ENCODE measurements around the gene ITPR3.

DNA sequence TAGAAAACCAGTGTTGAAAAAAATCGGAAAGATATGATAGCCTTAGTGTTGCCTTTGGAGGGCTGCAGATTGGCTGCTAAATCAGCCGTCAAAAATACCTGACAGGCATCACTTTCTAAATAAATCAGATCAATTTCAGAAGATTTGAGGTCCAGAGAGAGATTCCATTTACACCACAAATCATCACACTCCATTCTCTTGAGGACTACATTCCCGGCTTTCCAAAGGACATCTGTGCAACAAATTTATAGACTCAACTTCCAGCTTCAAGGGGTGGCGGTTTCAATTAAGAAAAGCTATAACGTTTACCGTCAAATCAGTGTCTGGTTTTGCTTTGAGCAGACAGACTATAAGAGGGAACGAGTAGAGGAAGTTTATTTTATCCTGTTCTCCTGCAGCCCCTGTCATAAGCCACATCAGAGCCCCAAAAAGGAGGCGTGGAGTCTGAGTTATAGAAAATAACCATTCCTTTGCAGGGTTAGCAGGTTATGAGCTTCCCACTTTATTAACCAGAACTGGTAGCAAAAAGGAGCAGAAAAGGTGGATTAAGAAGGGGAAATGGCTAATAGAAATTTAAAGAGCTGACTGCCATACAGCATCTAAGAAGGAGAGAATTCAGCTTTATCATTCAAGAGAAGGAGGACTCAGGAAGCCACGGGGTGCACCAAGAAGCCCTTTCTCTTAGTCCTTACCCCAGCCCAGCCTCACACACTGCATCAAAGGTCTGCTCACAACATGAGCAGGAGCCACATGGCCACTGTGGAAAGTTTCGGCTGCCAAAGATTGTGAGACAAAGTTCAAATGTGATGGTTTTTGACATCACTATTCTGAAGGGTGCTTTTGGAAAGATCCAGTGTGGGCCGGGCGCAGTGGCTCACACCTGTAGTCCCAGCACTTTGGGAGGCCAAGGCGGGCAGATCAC, 103.2 kb downstream of the ITPR3 start:
- TF ChIP-seq, protein P1, sequence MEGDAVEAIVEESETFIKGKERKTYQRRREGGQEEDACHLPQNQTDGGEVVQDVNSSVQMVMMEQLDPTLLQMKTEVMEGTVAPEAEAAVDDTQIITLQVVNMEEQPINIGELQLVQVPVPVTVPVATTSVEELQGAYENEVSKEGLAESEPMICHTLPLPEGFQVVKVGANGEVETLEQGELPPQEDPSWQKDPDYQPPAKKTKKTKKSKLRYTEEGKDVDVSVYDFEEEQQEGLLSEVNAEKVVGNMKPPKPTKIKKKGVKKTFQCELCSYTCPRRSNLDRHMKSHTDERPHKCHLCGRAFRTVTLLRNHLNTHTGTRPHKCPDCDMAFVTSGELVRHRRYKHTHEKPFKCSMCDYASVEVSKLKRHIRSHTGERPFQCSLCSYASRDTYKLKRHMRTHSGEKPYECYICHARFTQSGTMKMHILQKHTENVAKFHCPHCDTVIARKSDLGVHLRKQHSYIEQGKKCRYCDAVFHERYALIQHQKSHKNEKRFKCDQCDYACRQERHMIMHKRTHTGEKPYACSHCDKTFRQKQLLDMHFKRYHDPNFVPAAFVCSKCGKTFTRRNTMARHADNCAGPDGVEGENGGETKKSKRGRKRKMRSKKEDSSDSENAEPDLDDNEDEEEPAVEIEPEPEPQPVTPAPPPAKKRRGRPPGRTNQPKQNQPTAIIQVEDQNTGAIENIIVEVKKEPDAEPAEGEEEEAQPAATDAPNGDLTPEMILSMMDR (conservative IDR thresholded peaks at IDR 0.05; ENCODE audit: low read length): no peak
- TF ChIP-seq EZH2phosphoT487 (IDR thresholded peaks at IDR 0.05; ENCODE audit: borderline replicate concordance): no peak
